HG03442 (cell line): Measurements from ENCODE around the gene GNAI2.
"Not testable (repeated sequence)": the region's sequence is repeated elsewhere in the genome, so short reads cannot be mapped to it uniquely, and the experiment has no call there.

Experiments used
- ATAC-seq: cut with Tn5 transposase; IDR thresholded peaks from one replicate; pipeline ENCODE4 v1.9.1; 2021; ENCODE audit warnings: mild to moderate bottlenecking, moderate library complexity; ENCODE audit not compliant: unreplicated experiment

GNAI2 gene

DNA sequence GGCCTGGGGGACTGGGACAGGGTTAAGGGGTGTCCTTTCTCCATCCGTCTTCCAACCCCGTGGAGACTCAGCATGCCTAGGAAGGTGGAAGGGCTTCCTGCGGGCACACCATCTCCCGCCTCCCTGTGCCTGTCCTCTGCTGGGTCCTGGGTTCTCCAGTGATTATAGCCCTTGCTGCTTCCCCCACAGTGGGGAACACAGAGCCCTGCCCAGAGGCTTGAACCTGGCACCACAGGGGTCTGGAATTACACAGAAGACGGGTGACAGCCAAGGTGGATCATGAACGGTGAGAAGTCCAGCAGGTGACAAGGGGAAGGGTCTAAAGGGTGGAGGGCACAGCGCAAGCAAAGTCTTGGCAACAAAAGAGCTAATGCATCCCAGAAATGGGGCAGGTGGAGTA lies 26.8 kb downstream of the GNAI2 start:
- no peak for ATAC-seq

DNA sequence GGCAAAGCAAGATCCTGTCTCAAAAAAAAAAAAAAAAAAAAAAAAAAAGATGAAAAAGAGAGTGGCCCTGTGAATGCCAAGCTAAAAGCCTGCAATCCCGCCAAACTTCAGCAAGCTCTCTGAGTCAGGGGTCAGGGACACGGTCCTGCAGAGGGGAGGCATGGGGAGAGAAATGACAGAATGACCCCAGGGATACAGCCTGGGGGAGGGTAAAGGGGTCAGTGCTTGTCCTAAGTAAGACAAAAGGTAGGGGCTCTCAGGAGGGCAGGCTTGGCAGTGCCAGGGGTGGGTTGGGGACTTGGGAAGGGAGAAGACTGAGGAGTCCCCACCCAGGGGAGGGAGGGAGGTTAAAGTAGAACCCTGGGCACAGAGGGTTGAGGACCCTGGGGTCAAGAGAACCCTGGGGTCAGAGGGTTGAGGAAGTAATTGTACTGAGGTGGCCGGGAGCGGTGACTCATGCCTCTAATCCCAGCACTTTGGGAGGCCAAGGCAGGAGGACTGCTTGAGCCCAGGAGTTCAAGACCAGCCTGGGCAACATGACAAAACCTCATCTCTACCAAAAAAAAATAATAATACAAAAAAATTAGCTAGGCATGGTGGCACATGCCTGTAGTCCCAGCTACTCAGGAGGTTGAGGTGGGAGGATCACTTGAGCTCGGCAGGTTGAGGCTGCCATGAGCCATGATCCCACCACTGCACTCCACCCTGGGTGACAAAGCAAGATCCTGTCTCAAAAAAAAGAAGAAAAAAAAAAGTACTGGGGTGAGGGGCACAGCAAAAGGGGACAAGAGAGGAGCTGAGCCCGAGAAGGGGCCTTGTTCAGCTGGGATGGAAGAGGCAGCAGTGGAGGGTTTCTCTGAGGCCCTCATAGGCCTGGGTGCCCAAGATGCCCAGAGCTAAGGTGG lies 27.7 kb downstream of the GNAI2 start:
- ATAC-seq: no peak

DNA sequence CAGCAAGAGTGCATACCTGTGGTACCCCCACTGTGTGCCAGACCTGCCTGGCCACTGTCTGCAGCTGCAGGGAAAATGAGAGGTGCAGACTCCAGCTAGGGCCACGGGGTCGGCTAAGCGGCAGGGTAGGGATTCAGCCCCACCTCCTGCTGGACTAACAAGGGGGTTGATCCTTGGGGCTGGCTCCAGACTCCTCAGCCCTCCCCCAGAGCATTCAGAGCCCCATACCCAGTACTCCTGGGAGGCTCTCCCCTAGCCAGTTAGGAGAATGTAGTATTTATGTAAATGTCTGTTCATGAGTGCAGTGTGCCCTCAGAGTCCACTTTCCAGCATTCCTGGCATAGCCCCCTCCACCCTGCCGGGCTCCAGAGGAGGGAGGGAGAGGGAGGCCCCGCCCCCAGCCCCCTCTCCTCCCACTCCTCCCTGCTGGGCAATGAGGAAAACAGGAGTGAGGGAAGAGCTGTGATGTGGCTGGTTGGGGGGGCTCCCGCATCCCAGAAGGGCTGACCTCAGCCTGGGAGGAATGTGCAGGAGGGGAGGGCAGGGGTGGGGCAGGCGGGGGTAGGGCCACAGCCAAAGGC lies 28.5 kb downstream of the GNAI2 start:
- ATAC-seq: no peak

GRCh38 chr3:50264964-50265485 lies 29.0 kb downstream of the GNAI2 start:
- ATAC-seq: no peak

GRCh38 chr3:50265571-50265970 lies 29.6 kb downstream of the GNAI2 start:
- no peak for ATAC-seq

GRCh38 chr3:50266017-50266416 lies 30.0 kb downstream of the GNAI2 start:
- ATAC-seq: no peak

- ATAC-seq: no peak
Measured at GRCh38 chr3:50266836-50267235, 30.8 kb downstream of the GNAI2 start.

GRCh38 chr3:50267280-50267913 lies 31.4 kb downstream of the GNAI2 start:
- ATAC-seq: no peak

DNA sequence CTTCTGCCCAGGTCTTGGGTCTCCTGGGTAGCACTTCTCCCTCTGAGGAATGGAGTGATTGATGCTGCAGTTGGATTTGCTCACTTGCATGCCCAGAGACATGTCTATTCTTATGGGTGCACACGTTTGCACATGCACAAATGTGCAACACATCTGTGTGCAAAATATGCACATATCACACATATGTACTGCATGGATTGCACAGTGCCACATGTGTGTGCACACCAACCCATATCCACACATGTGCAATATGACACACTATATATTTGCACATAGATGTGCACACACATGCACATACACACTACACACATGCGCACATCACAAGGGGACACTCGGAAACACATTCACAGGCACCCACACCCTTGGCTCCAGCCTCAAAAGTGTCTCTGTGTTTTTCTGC lies 32.3 kb downstream of the GNAI2 start:
- no peak for ATAC-seq

GRCh38 chr3:50268703-50269451 lies 32.9 kb downstream of the GNAI2 start, which contains the start of gene SEMA3B:
Gene SEMA3B, plus strand, starts transcription at chr3:50269147. Its CDS starts 94 bp downstream, at chr3:50269241.
- ATAC-seq: no peak

DNA sequence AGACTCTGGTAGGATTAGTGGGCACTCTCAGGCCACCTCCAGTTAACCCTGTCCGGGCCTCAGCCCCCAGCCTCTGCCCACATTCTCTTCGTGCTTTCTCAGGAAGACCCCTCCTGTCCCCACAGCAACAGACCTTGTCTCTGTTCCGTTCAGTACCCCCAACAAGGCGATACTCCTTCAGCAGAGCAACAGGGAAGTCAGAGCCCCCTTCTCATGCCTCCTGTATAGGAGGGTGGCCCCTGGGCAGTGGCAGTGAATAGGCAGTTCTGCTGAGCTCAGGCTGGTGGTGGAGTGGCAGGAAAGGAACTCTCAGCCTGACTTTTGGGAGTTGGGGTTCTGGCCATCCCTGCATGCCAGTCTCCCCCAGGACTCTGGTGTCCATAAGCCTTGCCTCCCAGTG lies 33.5 kb downstream of the GNAI2 start:
- ATAC-seq: no peak

DNA sequence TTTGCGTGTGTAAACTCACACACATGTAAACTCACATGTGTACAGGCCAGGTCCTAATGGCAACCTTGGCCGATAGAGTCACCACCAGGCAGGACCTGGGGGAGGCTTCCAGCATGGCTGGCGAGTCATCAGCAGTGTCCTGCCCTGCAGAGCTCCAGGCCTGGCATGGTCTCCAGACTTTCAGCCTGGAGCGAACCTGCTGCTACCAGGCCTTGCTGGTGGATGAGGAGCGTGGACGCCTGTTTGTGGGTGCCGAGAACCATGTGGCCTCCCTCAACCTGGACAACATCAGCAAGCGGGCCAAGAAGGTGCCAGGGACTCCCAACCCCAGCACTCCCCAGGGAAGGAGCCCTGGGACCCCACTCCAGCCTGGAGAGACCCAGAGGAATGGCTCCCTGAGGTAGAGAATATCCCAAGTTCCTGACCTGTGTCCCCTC lies 34.0 kb downstream of the GNAI2 start:
- no peak for ATAC-seq

- no peak for ATAC-seq
Measured at GRCh38 chr3:50270422-50271224, 34.6 kb downstream of the GNAI2 start.

- no peak for ATAC-seq
Measured at GRCh38 chr3:50271314-50271936, 35.4 kb downstream of the GNAI2 start.

DNA sequence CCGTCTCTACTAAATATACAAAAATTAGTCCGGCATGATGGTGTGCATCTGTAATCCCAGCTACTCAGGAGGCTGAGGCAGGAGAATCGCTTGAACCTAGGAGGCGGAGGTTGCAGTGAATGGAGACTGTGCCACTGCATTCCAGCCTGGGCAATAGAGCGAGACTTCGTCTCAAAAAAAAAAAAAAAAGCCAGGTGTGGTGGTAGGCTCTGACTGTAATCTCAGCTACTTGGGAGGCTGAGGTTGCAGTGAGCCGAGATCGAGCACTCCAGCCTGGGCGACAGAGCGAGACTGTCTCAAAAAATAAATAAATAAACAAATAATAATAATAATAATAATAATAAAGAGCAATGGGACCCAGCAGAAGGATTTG lies 36.5 kb downstream of the GNAI2 start:
- ATAC-seq: not testable (repeated sequence)

DNA sequence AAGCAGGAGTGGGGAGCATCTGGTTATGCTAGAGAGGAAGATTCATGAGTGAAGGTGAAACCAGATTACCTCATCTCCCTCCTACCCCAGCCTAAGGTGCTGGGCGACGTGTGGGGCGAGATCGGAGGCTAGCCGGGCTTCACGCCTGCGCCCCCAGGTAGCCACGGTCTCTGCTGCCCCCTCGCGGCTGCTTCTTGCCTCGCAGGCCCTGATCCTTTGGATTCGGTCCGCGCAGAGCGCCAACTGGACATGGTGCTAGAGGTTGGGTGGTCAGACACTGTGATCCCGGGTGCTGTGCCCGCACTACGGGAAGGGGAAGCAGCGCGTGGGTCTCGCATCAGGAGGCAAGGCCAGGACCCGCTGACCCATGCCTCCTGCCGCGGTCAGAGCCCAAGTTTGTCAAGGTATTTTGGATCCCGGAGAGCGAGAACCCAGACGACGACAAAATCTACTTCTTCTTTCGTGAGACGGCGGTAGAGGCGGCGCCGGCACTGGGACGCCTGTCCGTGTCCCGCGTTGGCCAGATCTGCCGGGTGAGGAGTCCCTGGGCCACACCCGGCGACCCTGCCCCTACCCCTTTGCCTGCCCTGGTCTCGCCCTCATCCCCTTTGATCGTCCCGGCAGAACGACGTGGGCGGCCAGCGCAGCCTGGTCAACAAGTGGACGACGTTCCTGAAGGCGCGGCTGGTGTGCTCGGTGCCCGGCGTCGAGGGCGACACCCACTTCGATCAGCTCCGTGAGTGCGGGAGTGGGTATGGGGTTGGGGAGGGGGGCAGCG lies 37.1 kb downstream of the GNAI2 start:
- ATAC-seq: peak; percentile 82

- ATAC-seq: no peak
Measured at GRCh38 chr3:50273689-50274065, 37.7 kb downstream of the GNAI2 start.

GRCh38 chr3:50274371-50275104 lies 38.5 kb downstream of the GNAI2 start:
- ATAC-seq: no peak
